ENCODE data around the gene CXXC4. TPM values are rescaled to one million over a fixed set of nuclear protein-coding genes. Genes with fewer than 3 reads are reported as not detected.

The CXXC4 gene
- total and polyA plus RNA-seq, 2 experiments from 2014 or later = 1.6 to 3.0 TPM

DNA sequence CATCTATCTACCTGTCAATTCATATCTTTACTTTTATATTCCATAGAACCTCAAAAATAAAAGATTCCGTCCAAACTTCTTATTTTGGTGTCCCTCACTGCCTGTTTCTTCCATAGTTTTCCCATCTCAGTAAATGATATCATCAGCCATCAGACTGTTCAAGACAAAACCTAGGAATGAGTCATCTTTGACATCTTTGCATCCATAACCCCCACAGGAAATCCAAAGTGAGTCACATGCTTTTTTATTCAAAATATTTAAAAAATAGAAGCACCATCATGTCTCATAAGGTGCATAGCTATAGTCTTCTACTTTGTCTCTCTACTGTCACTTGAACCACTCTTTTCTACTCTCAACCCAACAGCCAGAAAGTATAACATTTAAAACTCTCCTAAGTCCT is 29.9 kb upstream of the CXXC4 start:
- no peak for DNase-seq (ENCODE audit: low spot score)
- Histone ChIP-seq H3K4me2 (no peak overlapping the region), H3K36me3 (ENCODE audit: insufficient read depth) (no peaks in the 10 kb centered on the region), H3K27ac (ENCODE audit: low read depth) (no peak overlapping the region), H3K27me3 (ENCODE audit: insufficient read depth) (no peaks in the 10 kb centered on the region), H2AFZ (no peak overlapping the region), H3K4me3 (no peak overlapping the region), H3K9me2 (ENCODE audit: insufficient read depth) (0 out of 2 replicates have a peak, but pooled peaks cover 4% of the 10 kb centered on the region), H3K79me2 (replicated peaks; ENCODE audit: insufficient read depth) (no peaks in the 10 kb centered on the region), H4K20me1 (replicated peaks; ENCODE audit: insufficient read depth) (no peaks in the 10 kb centered on the region), H3F3A (replicated peaks; ENCODE audit: low read depth) (no peaks in the 10 kb centered on the region), H3K4me1 (ENCODE audit: insufficient read depth) (no peaks in the 10 kb centered on the region)
- ATAC-seq = no peak
- no peaks in the 10 kb centered on the region for H3K27me3 Mint-ChIP-seq (ENCODE audit: insufficient read depth, low read depth, poor library complexity)
- no peaks in the 10 kb centered on the region for H3K9me3 Mint-ChIP-seq
- H3K4me3 Mint-ChIP-seq = no peak overlapping the region
- H3K27ac Mint-ChIP-seq = no peak overlapping the region
- no peaks in the 10 kb centered on the region for H3K4me1 Mint-ChIP-seq
- TF ChIP-seq EZH2 (IDR thresholded peaks at IDR 0.05; ENCODE audit: low read depth, unreplicated experiment) = no peak
- TF ChIP-seq EZH2phosphoT487 (IDR thresholded peaks at IDR 0.05; ENCODE audit: unreplicated experiment) = no peak
- no peak for TF ChIP-seq NANOG (IDR thresholded peaks at IDR 0.05; ENCODE audit: borderline replicate concordance)
- no peak for TF ChIP-seq ZNF331 (CRISPR knock-in tag; IDR thresholded peaks at IDR 0.05; ENCODE audit: low read depth)
- no peak for TF ChIP-seq CREB1 (CRISPR knock-in tag; IDR thresholded peaks at IDR 0.05; ENCODE audit: low read depth)
- TF ChIP-seq, protein P1, sequence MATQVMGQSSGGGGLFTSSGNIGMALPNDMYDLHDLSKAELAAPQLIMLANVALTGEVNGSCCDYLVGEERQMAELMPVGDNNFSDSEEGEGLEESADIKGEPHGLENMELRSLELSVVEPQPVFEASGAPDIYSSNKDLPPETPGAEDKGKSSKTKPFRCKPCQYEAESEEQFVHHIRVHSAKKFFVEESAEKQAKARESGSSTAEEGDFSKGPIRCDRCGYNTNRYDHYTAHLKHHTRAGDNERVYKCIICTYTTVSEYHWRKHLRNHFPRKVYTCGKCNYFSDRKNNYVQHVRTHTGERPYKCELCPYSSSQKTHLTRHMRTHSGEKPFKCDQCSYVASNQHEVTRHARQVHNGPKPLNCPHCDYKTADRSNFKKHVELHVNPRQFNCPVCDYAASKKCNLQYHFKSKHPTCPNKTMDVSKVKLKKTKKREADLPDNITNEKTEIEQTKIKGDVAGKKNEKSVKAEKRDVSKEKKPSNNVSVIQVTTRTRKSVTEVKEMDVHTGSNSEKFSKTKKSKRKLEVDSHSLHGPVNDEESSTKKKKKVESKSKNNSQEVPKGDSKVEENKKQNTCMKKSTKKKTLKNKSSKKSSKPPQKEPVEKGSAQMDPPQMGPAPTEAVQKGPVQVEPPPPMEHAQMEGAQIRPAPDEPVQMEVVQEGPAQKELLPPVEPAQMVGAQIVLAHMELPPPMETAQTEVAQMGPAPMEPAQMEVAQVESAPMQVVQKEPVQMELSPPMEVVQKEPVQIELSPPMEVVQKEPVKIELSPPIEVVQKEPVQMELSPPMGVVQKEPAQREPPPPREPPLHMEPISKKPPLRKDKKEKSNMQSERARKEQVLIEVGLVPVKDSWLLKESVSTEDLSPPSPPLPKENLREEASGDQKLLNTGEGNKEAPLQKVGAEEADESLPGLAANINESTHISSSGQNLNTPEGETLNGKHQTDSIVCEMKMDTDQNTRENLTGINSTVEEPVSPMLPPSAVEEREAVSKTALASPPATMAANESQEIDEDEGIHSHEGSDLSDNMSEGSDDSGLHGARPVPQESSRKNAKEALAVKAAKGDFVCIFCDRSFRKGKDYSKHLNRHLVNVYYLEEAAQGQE (IDR thresholded peaks at IDR 0.05; ENCODE audit: unreplicated experiment) = no peak
- no peak for TF ChIP-seq JUNB (IDR thresholded peaks at IDR 0.05; ENCODE audit: unreplicated experiment)
- TF ChIP-seq POLR2AphosphoS5 (IDR thresholded peaks at IDR 0.05; ENCODE audit: low read depth) = no peak
- no peak for TF ChIP-seq STAT1 (IDR thresholded peaks at IDR 0.05; ENCODE audit: unreplicated experiment)
- no peak for TF ChIP-seq ZNF114 (CRISPR knock-in tag; IDR thresholded peaks at IDR 0.05)
- TF ChIP-seq CTCF (conservative IDR thresholded peaks at IDR 0.05; ENCODE audit: low read depth in 2 of 2) = no peak
- no peak for TF ChIP-seq ZNF462 (CRISPR knock-in tag; IDR thresholded peaks at IDR 0.05)
- TF ChIP-seq, protein P2, sequence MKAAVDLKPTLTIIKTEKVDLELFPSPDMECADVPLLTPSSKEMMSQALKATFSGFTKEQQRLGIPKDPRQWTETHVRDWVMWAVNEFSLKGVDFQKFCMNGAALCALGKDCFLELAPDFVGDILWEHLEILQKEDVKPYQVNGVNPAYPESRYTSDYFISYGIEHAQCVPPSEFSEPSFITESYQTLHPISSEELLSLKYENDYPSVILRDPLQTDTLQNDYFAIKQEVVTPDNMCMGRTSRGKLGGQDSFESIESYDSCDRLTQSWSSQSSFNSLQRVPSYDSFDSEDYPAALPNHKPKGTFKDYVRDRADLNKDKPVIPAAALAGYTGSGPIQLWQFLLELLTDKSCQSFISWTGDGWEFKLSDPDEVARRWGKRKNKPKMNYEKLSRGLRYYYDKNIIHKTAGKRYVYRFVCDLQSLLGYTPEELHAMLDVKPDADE (IDR thresholded peaks at IDR 0.05) = no peak
- H3K36me3 Mint-ChIP-seq (ENCODE audit: low read depth) = no peaks in the 10 kb centered on the region
